IPS-20b (cell line): ENCODE measurements around the gene PRKAG1.

Experiments
- H3K27ac ChIP-seq: one replicate; pipeline ENCODE4 v1.5.1; 2013; ENCODE audit warnings: low read length
- H3K27me3 ChIP-seq: 2 replicates; pipeline ENCODE4 v1.6.1; 2013; ENCODE audit warnings: mild to moderate bottlenecking, low read length, inconsistent platforms; ENCODE audit not compliant: insufficient read depth
- H3K36me3 ChIP-seq: 2 replicates; pipeline ENCODE4 v1.6.1; 2013; ENCODE audit warnings: low read depth, mild to moderate bottlenecking, inconsistent platforms, low read length, moderate library complexity; ENCODE audit not compliant: insufficient read depth
- H3K4me1 ChIP-seq: 2 replicates; pipeline ENCODE4 v1.6.1; 2013; ENCODE audit warnings: mild to moderate bottlenecking, control low read depth, inconsistent platforms, low read length, moderate library complexity; ENCODE audit not compliant: insufficient read depth
- H3K4me3 ChIP-seq: 2 replicates; pipeline ENCODE4 v1.5.1; 2013; ENCODE audit warnings: mild to moderate bottlenecking, low read length, inconsistent platforms
- H3K9ac ChIP-seq: 2 replicates; pipeline ENCODE4 v1.6.1; 2013; ENCODE audit warnings: low read depth, mild to moderate bottlenecking, inconsistent platforms, low read length, moderate library complexity
- H3K9me3 ChIP-seq: 2 replicates; pipeline ENCODE4 v1.6.1; 2013; ENCODE audit warnings: mild to moderate bottlenecking, low read depth, low read length, inconsistent platforms; ENCODE audit not compliant: insufficient read depth

PRKAG1 gene

GRCh38 chr12:49046129-49046895, 27.7 kb upstream of the PRKAG1 start:
- Histone ChIP-seq H3K36me3 (peaks cover 100% of the 10 kb centered on the region), H3K27ac (no peak overlapping the region), H3K4me1 (no peaks in the 10 kb centered on the region), H3K9ac (no peak overlapping the region), H3K9me3 (no peaks in the 10 kb centered on the region), H3K27me3 (no peaks in the 10 kb centered on the region), H3K4me3 (no peak overlapping the region)

GRCh38 chr12:49044660-49045059, 26.1 kb upstream of the PRKAG1 start:
- Histone ChIP-seq H3K4me1 (no peaks in the 10 kb centered on the region), H3K9ac (no peak overlapping the region), H3K9me3 (no peaks in the 10 kb centered on the region), H3K4me3 (no peak overlapping the region), H3K27me3 (no peaks in the 10 kb centered on the region), H3K27ac (no peak overlapping the region), H3K36me3 (peaks cover 99% of the 10 kb centered on the region)

GRCh38 chr12:49043856-49044258, 25.3 kb upstream of the PRKAG1 start:
- no peak overlapping the region for H3K9ac ChIP-seq
- H3K27me3 ChIP-seq = no peaks in the 10 kb centered on the region
- no peaks in the 10 kb centered on the region for H3K9me3 ChIP-seq
- H3K36me3 ChIP-seq = peaks cover 99% of the 10 kb centered on the region
- no peak overlapping the region for H3K27ac ChIP-seq
- H3K4me1 ChIP-seq = no peaks in the 10 kb centered on the region
- H3K4me3 ChIP-seq = no peak overlapping the region

- no peaks in the 10 kb centered on the region for H3K27me3 ChIP-seq
- H3K4me1 ChIP-seq = no peaks in the 10 kb centered on the region
- H3K27ac ChIP-seq = no peak overlapping the region
- peaks cover 99% of the 10 kb centered on the region for H3K36me3 ChIP-seq
- H3K9ac ChIP-seq = no peak overlapping the region
- H3K9me3 ChIP-seq = no peaks in the 10 kb centered on the region
- no peak overlapping the region for H3K4me3 ChIP-seq
Measured at GRCh38 chr12:49043241-49043640, 24.7 kb upstream of the PRKAG1 start.

GRCh38 chr12:49041881-49042484, 23.4 kb upstream of the PRKAG1 start:
- H3K4me3 ChIP-seq = no peak overlapping the region
- no peak overlapping the region for H3K27ac ChIP-seq
- no peaks in the 10 kb centered on the region for H3K4me1 ChIP-seq
- H3K36me3 ChIP-seq = peaks cover 99% of the 10 kb centered on the region
- H3K27me3 ChIP-seq = no peaks in the 10 kb centered on the region
- H3K9me3 ChIP-seq = no peaks in the 10 kb centered on the region
- no peak overlapping the region for H3K9ac ChIP-seq

GRCh38 chr12:49041036-49041880, 22.7 kb upstream of the PRKAG1 start:
- H3K27ac ChIP-seq = no peak overlapping the region
- no peaks in the 10 kb centered on the region for H3K27me3 ChIP-seq
- H3K9ac ChIP-seq = no peak overlapping the region
- no peaks in the 10 kb centered on the region for H3K4me1 ChIP-seq
- peaks cover 98% of the 10 kb centered on the region for H3K36me3 ChIP-seq
- no peaks in the 10 kb centered on the region for H3K9me3 ChIP-seq
- no peak overlapping the region for H3K4me3 ChIP-seq

DNA sequence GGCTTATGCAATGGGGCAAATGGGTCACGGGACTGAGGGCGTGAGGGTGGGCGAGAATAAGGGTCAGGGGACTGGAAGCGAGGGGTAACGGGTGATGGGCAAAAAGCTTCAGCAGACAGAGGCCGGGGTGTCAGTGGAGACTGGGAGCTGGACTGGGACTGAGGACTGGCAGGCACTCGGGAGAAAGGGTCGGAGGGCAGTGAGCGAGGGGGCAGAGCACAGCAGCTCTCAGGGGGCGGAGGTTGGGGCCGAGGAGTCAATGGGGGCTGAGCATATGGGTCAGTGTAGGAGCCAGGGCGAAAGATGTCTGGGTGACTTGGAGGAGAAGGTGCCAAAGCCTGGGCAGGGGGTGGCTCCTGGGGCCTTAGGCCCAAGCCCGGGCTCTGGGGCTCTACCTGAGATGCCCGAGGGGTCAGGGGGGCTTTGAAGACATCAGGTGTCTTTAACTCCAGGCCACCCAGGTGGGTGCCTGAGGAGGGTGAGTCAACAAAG, 21.8 kb upstream of the PRKAG1 start:
- Histone ChIP-seq H3K9me3 (no peaks in the 10 kb centered on the region), H3K4me1 (no peaks in the 10 kb centered on the region), H3K27ac (no peak overlapping the region), H3K27me3 (no peaks in the 10 kb centered on the region), H3K36me3 (peaks cover 98% of the 10 kb centered on the region), H3K4me3 (no peak overlapping the region), H3K9ac (no peak overlapping the region)

- Histone ChIP-seq H3K9ac (no peak overlapping the region), H3K4me3 (no peak overlapping the region), H3K4me1 (no peaks in the 10 kb centered on the region), H3K27me3 (no peaks in the 10 kb centered on the region), H3K36me3 (peaks cover 98% of the 10 kb centered on the region), H3K27ac (no peak overlapping the region), H3K9me3 (no peaks in the 10 kb centered on the region)
Measured at GRCh38 chr12:49039421-49040363, 21.1 kb upstream of the PRKAG1 start.

GRCh38 chr12:49038291-49038955, 19.8 kb upstream of the PRKAG1 start:
- Histone ChIP-seq H3K4me3 (no peak overlapping the region), H3K9ac (no peak overlapping the region), H3K9me3 (no peaks in the 10 kb centered on the region), H3K36me3 (peaks cover 98% of the 10 kb centered on the region), H3K4me1 (no peaks in the 10 kb centered on the region), H3K27ac (no peak overlapping the region), H3K27me3 (no peaks in the 10 kb centered on the region)

DNA sequence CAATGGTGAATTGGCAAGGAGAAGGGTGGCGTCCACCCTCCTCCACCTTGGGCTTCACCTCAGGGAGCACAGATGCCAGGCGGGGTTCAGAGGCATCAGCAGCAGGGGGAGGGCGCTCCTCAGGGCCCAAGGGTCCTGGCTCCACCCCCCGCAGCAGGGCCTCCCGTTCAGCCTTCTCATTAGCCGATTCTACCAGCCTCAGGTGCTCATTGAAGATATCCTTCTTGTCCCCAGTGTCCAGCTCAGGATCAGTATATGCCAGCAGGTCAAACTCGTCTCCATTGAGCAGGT, 19.3 kb upstream of the PRKAG1 start:
- H3K4me1 ChIP-seq = no peaks in the 10 kb centered on the region
- H3K9me3 ChIP-seq = no peaks in the 10 kb centered on the region
- no peaks in the 10 kb centered on the region for H3K27me3 ChIP-seq
- H3K4me3 ChIP-seq = no peak overlapping the region
- peaks cover 98% of the 10 kb centered on the region for H3K36me3 ChIP-seq
- no peak overlapping the region for H3K9ac ChIP-seq
- no peak overlapping the region for H3K27ac ChIP-seq
